Astrocyte (in vitro differentiated cells and primary cell): ENCODE measurements around the gene RRP1.

Experiments
- CTCF ChIP-seq: IDR thresholded peaks from 2 replicates; pipeline ENCODE4 v1.5.1; 2011; ENCODE audit warnings: low read depth, mild to moderate bottlenecking, inconsistent platforms, low read length, moderate library complexity; ENCODE audit not compliant: insufficient read depth
- EZH2 ChIP-seq: IDR thresholded peaks from 2 replicates; pipeline ENCODE4 v1.6.1; 2012; ENCODE audit warnings: mild to moderate bottlenecking, low read length, inconsistent platforms; ENCODE audit not compliant: insufficient read depth

GRCh38 chr21:43766734-43767497 lies 22.5 kb upstream of the RRP1 start:
- no peak for TF ChIP-seq CTCF
- TF ChIP-seq EZH2: no peak
